ENCODE data around the gene GLI3. TPM values are rescaled to one million over a fixed set of nuclear protein-coding genes. Genes with fewer than 3 reads are reported as not detected.

The GLI3 gene
- total and polyA plus RNA-seq, 2 donors from 2014 or later: 0.92 to 11.1 TPM

DNA sequence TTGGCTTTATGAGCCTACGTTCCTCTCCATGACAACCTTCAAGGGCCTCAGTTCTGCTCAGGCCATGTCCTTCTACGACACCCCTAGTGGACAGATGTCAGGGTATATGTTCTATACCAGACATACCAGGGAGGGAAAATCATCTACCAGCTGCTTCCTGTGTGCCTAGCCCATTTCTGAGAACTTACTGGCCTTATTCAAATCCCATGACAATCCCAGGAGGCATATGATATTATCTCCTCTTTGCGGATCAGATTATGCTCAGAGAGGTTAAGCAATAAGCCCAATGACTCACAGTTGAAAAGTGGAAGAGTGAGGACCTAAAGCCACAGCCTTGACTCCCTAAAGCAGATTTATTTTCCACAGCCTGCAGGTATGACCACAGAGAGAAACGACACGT is 139.3 kb downstream of the GLI3 start:
- no peak overlapping the region for H3K4me3 ChIP-seq (ENCODE audit: low read length in 3 of 3)
- no peaks in the 10 kb centered on the region for H3K27me3 ChIP-seq (ENCODE audit: control insufficient read depth, insufficient read depth, low read length)
- no peak for DNase-seq
- H3K9me3 ChIP-seq (ENCODE audit: control insufficient read depth in 2 of 3, insufficient read depth in 1 of 3, low read length in 3 of 3): no peaks in the 10 kb centered on the region
- TF ChIP-seq, protein P1, sequence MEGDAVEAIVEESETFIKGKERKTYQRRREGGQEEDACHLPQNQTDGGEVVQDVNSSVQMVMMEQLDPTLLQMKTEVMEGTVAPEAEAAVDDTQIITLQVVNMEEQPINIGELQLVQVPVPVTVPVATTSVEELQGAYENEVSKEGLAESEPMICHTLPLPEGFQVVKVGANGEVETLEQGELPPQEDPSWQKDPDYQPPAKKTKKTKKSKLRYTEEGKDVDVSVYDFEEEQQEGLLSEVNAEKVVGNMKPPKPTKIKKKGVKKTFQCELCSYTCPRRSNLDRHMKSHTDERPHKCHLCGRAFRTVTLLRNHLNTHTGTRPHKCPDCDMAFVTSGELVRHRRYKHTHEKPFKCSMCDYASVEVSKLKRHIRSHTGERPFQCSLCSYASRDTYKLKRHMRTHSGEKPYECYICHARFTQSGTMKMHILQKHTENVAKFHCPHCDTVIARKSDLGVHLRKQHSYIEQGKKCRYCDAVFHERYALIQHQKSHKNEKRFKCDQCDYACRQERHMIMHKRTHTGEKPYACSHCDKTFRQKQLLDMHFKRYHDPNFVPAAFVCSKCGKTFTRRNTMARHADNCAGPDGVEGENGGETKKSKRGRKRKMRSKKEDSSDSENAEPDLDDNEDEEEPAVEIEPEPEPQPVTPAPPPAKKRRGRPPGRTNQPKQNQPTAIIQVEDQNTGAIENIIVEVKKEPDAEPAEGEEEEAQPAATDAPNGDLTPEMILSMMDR (IDR thresholded peaks at IDR 0.05; ENCODE audit: borderline replicate concordance, extremely low read depth, insufficient read depth): no peak
- H3K36me3 ChIP-seq (ENCODE audit: control insufficient read depth in 2 of 3, insufficient read depth in 3 of 3, low read length in 3 of 3): no peaks in the 10 kb centered on the region
- H3K27ac ChIP-seq (ENCODE audit: low read depth in 2 of 2, low read length in 2 of 2): no peak overlapping the region
- no peak for FAIRE-seq
- intact Hi-C loops (cut with DNase I): no loop called here
- no peaks in the 10 kb centered on the region for H3K4me1 ChIP-seq (ENCODE audit: control insufficient read depth in 2 of 3, insufficient read depth in 2 of 3, low read depth in 1 of 3, low read length in 3 of 3)
- no peak overlapping the region for H3K9ac ChIP-seq (ENCODE audit: low read length in 3 of 3)

DNA sequence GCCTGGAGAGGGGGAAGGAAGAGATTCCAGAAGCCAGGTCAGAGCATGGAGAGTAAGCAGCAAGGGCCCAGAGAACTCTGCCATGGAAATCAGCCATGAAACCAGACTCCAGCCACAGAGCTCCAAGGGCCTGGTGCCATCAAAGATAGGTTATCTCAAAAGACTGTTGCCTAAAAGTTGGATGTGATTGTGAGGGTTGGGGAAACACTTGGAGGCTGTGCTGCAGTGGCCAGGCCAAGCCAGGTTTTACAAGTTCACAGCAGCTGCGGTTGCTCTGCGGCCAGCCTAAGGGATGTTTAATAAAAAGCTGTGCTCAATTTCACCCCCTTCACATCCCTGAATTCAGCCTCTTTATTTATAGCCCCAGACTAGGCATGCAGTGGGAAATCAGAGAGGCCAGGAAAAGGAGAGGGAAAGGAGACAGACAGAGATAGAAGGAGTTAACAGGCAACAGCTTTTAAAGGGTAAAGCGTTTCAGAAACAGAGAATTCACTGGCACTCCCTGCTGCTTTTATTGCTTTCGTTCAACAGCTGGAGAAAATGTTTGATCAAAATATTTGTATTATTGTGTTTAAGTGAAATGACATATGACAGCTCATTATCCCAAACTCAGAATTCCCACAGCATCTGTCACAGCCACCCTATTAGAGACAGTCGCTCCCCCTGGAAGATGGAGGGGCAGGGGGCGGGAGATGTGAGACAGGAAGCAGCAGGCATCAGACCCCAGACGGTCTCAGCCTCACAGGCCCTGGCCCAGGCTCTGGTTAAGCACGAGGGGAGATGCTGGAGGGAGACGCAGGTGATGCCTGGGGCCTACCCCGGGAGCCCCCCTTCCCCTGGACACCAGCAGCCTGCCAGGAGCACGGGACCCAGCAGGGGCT is 140.1 kb downstream of the GLI3 start:
- H3K4me1 ChIP-seq (ENCODE audit: control insufficient read depth in 2 of 3, insufficient read depth in 2 of 3, low read depth in 1 of 3, low read length in 3 of 3): peaks cover 0 to 2% (median under 1%) of the 10 kb centered on the region in 3 donors
- DNase-seq: peak in 3 of 5 donors; percentile 52 to 77 (median 67)
- intact Hi-C loops (cut with DNase I): no loop called here
- H3K36me3 ChIP-seq (ENCODE audit: control insufficient read depth in 2 of 3, insufficient read depth in 3 of 3, low read length in 3 of 3): no peaks in the 10 kb centered on the region
- FAIRE-seq: no peak
- H3K9me3 ChIP-seq (ENCODE audit: control insufficient read depth in 2 of 3, insufficient read depth in 1 of 3, low read length in 3 of 3): no peaks in the 10 kb centered on the region
- TF ChIP-seq, protein P1 (IDR thresholded peaks at IDR 0.05; ENCODE audit: borderline replicate concordance, extremely low read depth, insufficient read depth): no peak
- H3K4me3 ChIP-seq (ENCODE audit: low read length in 3 of 3): no peak overlapping the region
- H3K27ac ChIP-seq (ENCODE audit: low read depth in 2 of 2, low read length in 2 of 2): no peak overlapping the region
- H3K9ac ChIP-seq (ENCODE audit: low read length in 3 of 3): no peak overlapping the region
- H3K27me3 ChIP-seq (ENCODE audit: control insufficient read depth, insufficient read depth, low read length): no peaks in the 10 kb centered on the region

DNA sequence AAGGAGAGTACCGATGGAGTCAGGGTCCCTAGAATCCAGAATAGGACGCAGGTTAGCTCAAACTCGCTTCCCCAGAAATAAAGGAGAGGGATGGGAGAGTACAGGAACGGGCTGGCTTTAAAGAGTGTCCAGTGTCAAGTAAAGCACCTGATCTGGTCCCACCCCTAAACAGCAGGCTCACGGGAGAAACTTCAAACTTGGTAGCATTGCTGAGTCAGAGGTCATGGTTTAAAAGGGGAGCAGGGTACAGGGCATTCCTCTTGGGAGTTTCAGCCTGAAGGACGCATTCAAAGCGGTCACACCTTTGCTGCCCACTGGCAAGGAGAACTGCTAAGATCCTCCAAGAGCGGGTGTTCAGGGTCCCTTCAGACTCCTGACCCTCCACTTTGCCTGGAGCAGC is 140.7 kb downstream of the GLI3 start:
- FAIRE-seq: no peak
- no peak overlapping the region for H3K27ac ChIP-seq (ENCODE audit: low read depth in 2 of 2, low read length in 2 of 2)

More for the DNA sequence above, 140.7 kb downstream of the GLI3 start:
- H3K4me1 ChIP-seq (ENCODE audit: control insufficient read depth in 2 of 3, insufficient read depth in 2 of 3, low read depth in 1 of 3, low read length in 3 of 3): peaks cover 0 to 8% (median 3%) of the 10 kb centered on the region in 3 donors
- H3K9me3 ChIP-seq (ENCODE audit: control insufficient read depth in 2 of 3, insufficient read depth in 1 of 3, low read length in 3 of 3): no peaks in the 10 kb centered on the region
- H3K4me3 ChIP-seq (ENCODE audit: low read length in 3 of 3): no peak overlapping the region
- no peak overlapping the region for H3K9ac ChIP-seq (ENCODE audit: low read length in 3 of 3)
- intact Hi-C loops (cut with DNase I): no loop called here
- no peaks in the 10 kb centered on the region for H3K27me3 ChIP-seq (ENCODE audit: control insufficient read depth, insufficient read depth, low read length)
- DNase-seq: no peak
- no peaks in the 10 kb centered on the region for H3K36me3 ChIP-seq (ENCODE audit: control insufficient read depth in 2 of 3, insufficient read depth in 3 of 3, low read length in 3 of 3)
- TF ChIP-seq, protein P1 (IDR thresholded peaks at IDR 0.05; ENCODE audit: borderline replicate concordance, extremely low read depth, insufficient read depth): no peak

Measured in kidney (tissue), 14 donors.